Measurements from ENCODE around the gene TMEM170A.
"Not testable (repeated sequence)": the region's sequence is repeated elsewhere in the genome, so short reads cannot be mapped to it uniquely, and the experiment has no call there.

TMEM170A gene

DNA sequence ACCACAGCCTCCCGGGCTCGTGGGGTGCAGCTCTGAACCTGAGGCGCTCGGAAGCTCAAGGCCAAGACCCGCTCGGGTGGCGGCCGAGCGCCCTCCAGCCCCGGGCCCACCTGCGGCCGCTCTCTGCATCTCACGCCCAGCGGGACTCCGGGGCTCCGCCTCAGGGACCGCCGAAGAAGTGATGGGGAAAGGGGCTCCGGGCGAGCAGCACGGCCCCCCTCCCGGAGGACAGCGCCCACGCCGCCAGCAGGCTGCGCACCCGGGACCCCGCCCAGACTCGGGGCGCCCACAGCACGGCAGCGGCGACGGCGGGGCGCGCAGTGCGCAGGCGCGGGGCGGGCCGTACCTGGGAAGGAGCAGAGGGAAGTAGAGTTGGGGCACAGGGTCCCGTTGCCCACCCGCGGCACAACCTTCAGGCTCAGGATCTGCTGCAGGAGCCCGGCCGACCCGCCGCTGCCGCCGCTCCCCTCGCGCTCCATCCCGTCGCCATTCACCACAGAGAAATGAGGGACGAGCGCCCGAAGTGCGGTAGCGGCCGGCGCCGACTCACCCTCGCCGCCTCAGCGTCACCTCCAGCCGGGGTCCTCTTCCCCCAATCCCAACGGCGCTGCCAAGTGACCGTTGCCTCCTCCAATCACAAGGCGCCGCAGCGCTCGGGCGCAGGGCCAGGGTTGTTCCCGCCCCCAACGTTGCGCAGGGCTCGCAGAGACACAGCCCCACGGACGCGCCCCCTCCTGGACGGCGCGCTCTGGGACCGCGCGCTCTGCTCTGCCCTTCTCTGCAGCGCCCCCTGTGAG is at the start of gene TMEM170A:
TSS of gene TMEM170A (minus strand) at position 568 of the 797 bp plus-strand sequence. CDS start at position 479, 89 bp downstream.
- DNase-seq (ENCODE audit: extremely low read depth in 1 of 2, low read depth in 1 of 2): peak; percentile 96 to 97

GRCh38 chr16:75506574-75506973 is 42.1 kb upstream of the TMEM170A start:
- no peak for DNase-seq (ENCODE audit: extremely low read depth in 1 of 2, low read depth in 1 of 2)

- no peak for DNase-seq (ENCODE audit: extremely low read depth in 1 of 2, low read depth in 1 of 2)
Observed at GRCh38 chr16:75506107-75506506, 41.6 kb upstream of the TMEM170A start.

- DNase-seq (ENCODE audit: extremely low read depth in 1 of 2, low read depth in 1 of 2): no peak
Observed at GRCh38 chr16:75503801-75504200, 39.3 kb upstream of the TMEM170A start.

DNA sequence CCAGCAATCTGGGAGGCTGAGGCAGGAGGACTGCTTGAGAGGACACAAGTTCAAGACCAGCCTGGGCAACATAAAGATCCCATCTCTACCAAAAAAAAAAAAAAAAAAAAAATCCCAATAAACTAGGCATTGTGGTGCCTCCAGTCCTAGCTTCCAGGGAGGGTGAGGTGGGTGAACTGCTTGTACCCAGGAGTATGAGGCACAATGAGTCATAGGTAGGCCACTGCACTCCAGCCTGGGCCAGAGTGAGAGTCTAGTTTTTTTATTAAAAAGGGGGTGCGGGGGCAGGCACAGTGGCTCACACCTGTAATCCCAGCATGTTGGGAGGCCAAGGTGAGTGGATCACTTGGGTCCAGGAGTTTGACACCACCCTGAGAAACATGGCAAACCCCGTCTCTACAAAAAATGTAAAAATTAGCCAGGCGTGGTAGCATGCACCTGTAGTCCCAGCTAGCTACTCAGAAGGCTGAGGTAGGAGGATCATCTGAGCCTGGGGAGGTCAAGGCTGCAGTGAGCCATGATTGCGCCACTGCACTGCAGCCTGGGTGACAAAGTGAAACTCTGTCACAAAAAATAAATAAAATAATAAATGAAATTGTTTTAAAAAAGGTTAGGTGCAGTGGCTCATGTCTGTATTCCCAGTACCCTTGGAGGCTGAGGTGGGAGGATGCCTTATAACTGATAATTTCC is 38.6 kb upstream of the TMEM170A start:
- DNase-seq (ENCODE audit: extremely low read depth in 1 of 2, low read depth in 1 of 2): no peak

DNA sequence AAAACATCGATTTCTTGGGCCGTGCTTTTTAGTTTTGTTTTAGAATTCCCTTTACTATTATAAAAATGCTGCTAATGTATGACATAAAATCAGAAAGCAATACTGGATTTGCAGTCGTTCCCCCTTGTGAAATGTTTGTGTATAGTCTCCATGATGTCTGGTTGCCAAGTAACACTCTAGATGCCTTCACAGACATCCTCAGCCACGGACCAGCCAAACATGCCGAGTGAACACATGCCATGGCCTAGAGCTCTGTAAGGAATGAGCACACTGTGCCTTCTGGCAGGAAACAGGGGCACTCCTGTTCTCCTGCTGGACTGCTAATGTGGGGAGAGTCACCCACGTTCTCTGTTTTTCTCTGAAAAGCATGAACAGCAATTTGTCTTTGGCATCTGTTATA is 37.3 kb upstream of the TMEM170A start:
- not testable (repeated sequence) for DNase-seq (ENCODE audit: extremely low read depth in 1 of 2, low read depth in 1 of 2)

DNA sequence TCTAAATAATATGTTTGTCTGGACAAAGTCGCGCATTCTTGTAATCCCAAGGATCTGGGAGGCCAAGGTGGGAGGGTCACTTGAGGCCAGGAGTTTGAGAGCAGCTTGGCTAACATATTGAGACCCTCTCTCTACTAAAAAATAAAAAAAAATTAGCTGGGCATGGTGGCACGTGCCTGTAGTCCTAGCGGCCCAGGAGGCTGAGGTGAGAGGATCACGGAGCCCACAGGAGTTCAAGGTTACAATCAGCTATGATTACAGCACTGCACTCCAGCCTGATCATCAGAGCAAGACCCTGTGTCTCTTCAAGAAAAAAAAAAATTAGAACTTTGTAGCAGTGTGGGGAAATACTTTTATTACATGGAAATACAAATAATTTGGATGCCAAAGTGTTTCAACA is 36.9 kb upstream of the TMEM170A start:
- no peak for DNase-seq (ENCODE audit: extremely low read depth in 1 of 2, low read depth in 1 of 2)

GRCh38 chr16:75498605-75499322 is 34.3 kb upstream of the TMEM170A start:
- not testable (repeated sequence) for DNase-seq (ENCODE audit: extremely low read depth in 1 of 2, low read depth in 1 of 2)

- DNase-seq (ENCODE audit: extremely low read depth in 1 of 2, low read depth in 1 of 2): no peak
Observed at GRCh38 chr16:75497558-75497957, 33.1 kb upstream of the TMEM170A start.

GRCh38 chr16:75495076-75495674 is 30.7 kb upstream of the TMEM170A start, which contains the start of gene CHST6:
CHST6 (minus strand) TSS chr16:75495441; CDS start chr16:75479828, 15,613 bp downstream.
- DNase-seq (ENCODE audit: extremely low read depth in 1 of 2, low read depth in 1 of 2): peak in 1 of 2 donors; percentile 17

DNA sequence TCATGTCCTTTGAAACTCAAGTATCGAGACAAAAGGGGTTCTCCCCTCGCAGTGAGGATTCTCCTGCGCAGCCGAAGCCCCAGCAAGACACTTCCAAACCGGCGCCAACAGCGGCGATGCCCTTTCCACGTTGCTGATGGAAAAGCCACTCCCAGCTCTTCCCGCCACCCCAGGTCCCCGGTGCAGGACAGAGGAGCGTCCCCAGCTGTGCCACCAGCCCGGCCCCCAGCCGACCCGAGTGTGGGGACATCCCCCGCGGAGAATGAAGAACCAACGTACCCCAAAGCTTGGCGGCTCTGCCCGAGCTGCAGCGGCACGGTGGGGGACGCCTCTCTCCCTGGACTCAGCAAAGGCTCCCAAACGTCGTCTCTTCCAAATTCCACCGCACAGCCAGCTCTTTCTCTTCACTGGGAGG is 30.2 kb upstream of the TMEM170A start:
- DNase-seq (ENCODE audit: extremely low read depth in 1 of 2, low read depth in 1 of 2): no peak

DNA sequence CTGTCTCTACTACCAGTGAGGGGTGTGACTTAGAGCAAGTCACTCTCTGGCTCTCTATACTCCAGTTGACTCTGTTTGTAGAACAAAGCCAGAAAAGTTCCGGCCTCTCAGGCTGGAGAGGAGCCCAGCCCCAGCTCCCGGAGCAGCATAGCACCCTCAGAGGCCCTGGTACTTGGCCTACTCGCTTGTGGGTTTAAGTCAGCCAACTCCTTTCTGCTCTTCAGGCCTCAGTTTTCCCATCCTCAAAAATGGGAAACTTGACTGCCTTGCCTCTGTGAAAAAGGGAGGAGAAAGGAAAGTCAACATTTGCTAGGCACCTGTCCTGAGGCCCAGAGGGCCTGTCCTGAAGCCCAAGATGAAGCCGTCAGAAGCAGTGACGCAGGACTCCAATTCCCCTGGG is 29.7 kb upstream of the TMEM170A start:
- DNase-seq (ENCODE audit: extremely low read depth in 1 of 2, low read depth in 1 of 2): no peak

DNA sequence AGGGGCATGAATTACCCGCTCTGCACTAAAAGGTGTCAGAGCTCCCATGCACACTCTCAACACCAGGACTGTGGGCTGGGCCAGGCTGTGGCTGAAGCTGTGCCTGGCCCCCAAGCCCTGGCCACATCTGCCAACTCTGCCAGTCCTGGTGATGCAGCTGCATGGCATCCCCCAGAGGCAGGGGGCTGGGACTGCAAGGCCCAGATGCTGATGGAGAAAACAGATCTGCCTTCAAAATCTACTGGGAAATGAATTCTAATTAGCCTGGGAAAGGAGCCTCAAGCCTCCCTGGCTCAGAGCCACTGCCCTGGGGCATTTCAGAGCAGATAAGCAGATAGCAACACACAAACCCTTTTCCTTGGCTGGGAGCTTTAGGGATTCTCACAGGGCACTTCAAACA is 27.4 kb upstream of the TMEM170A start:
- no peak for DNase-seq (ENCODE audit: extremely low read depth in 1 of 2, low read depth in 1 of 2)

DNA sequence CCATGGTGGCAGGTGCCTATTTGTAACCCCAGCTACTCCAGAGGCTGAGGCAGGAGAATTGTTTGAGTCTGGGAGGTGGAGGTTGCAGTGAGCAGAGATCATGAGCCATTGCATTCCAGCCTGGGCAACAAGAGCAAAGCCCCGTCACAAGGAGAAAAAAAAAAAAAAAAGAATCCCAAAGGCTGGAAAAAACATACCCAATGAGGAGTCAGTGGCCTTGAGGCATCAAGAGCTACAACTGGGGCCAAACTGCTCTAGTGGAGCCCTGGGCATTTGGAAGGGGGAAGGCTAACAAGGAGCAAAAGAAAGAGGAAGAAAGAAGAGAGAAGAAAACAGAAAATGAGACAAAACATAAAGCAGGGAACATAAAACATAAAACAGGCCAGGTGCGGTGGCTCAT is 23.8 kb upstream of the TMEM170A start:
- no peak for DNase-seq (ENCODE audit: extremely low read depth in 1 of 2, low read depth in 1 of 2)

DNA sequence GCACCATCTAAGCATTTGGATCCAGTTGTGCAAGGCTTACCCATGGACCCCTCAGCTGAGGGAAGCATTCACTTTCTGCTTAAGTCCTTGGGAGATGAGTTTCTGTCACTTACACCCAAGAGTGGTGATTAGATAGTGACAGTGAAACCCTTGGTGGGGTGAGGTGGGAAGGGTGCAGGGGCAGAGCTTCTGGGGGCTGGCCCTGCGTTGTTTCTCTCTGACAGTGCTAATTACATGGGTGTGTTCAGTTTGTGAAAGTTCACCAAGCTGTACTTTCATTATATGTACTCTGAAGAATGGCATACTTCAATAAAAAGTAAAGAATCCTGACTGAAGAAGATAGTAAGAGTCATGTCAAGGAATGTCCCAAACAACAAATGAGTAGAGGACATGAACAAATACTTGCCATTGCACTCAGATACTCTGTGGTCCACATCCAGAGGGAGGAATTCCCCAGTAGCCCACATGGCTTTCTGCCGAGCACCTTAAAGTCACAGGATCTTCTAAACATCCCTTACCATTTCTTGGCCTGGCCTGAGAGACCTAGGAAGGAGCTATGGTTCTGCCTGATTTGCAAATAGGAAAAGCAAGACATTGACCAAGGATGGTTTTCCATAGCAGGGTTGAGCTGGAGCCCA is 22.3 kb upstream of the TMEM170A start:
- DNase-seq (ENCODE audit: extremely low read depth in 1 of 2, low read depth in 1 of 2): no peak

- DNase-seq (ENCODE audit: extremely low read depth in 1 of 2, low read depth in 1 of 2): no peak
Observed at GRCh38 chr16:75486014-75486675, 21.7 kb upstream of the TMEM170A start.

DNA sequence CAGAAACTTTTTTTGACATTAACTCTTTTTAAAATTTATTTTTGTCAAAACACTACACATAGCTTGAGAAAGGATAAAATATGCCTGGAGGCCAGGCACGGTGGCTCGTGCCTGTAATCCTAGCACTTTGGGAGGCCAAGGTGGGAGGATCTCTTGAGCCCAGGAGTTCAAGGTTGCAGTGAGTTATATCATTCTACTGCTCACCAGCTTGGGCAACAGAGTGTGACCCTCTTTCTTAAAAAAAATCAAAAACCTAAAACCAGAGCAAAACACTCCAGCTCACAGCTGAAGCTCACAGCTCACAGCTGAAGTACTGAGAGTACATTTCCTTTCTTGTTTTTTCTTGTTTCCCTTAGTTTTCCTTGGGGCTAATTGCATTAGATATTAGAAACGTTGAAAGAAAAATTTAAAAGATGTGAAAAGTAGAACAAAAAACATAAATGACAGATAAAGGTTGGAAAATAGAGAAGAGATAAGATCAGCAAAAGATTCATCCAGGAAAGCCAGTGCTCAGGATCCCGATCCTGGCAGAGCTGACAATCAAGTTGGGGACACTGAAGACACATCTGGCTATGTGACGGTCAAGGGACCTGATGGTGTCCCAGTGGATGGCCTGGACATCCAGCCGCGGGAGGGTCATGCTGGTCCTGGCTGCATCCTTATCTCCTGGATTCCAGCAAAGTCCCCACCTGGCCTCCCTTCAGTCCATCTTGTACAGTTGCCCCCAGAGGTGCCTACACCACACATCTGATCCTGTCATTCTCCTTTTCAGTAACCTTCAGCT is 20.9 kb upstream of the TMEM170A start:
- no peak for DNase-seq (ENCODE audit: extremely low read depth in 1 of 2, low read depth in 1 of 2)

- no peak for DNase-seq (ENCODE audit: extremely low read depth in 1 of 2, low read depth in 1 of 2)
Observed at GRCh38 chr16:75483222-75483621, 18.7 kb upstream of the TMEM170A start.

All from stimulated activated CD8-positive, alpha-beta memory T cell treated with anti-CD3 and anti-CD28 coated beads, Interleukin-7, amount 100 ng/mL, for 48 hours (primary cell).